A673 (cell line): ENCODE results near the gene VANGL1.

Experiments
- CTCF ChIP-seq: fragments of 300-800, 200-600 bp; sonication (generic); conservative IDR thresholded peaks from 2 replicates; pipeline ENCODE4 v1.5.1; 2017; ENCODE audit warnings: low read depth, mild to moderate bottlenecking, antibody characterized with exemption, low read length, moderate library complexity, mixed read lengths
- EZH2 ChIP-seq: fragments of 200-600 bp; sonication (generic); IDR thresholded peaks from 2 replicates; pipeline ENCODE4 v1.6.1; 2017; ENCODE audit warnings: borderline replicate concordance, low read depth, mild to moderate bottlenecking, mixed read lengths, antibody characterized with exemption, low read length; ENCODE audit not compliant: poor library complexity, severe bottlenecking

GRCh38 chr1:115594600-115594999 is 47.2 kb upstream of the VANGL1 start:
- TF ChIP-seq CTCF (no peak), EZH2 (no peak)
